Activated CD8-positive, alpha-beta memory T cell treated with anti-CD3 and anti-CD28 coated beads, Interleukin-2, amount 50 U/mL, for 1 hour (primary cell): ENCODE data around the gene MUC5AC.

Experiments used
- DNase-seq: peaks from one replicate; pipeline ENCODE4 v3.0.0-alpha.2; 2020; ENCODE audit errors: extremely low read depth

MUC5AC gene

GRCh38 chr11:1197431-1197885 is 39.7 kb downstream of the MUC5AC start:
- DNase-seq, result no peak

GRCh38 chr11:1197886-1198560 is 40.3 kb downstream of the MUC5AC start:
- DNase-seq, result no peak

GRCh38 chr11:1198561-1199240 is 40.9 kb downstream of the MUC5AC start:
- no peak for DNase-seq

- DNase-seq, result no peak
Measured at GRCh38 chr11:1199241-1199750, 41.5 kb downstream of the MUC5AC start.

- no peak for DNase-seq
Measured at GRCh38 chr11:1199751-1200610, 42.2 kb downstream of the MUC5AC start.

GRCh38 chr11:1200611-1201191 is 42.9 kb downstream of the MUC5AC start:
- no peak for DNase-seq

- DNase-seq, result no peak
Measured at GRCh38 chr11:1201395-1202153, 43.8 kb downstream of the MUC5AC start.

- DNase-seq, result no peak
Measured at GRCh38 chr11:1202154-1202775, 44.5 kb downstream of the MUC5AC start.

- no peak for DNase-seq
Measured at GRCh38 chr11:1202776-1203504, 45.2 kb downstream of the MUC5AC start.

- DNase-seq, result no peak
Measured at GRCh38 chr11:1203505-1204271, 45.9 kb downstream of the MUC5AC start.

GRCh38 chr11:1204381-1205101 is 46.8 kb downstream of the MUC5AC start:
- no peak for DNase-seq

- no peak for DNase-seq
Measured at GRCh38 chr11:1205121-1205986, 47.6 kb downstream of the MUC5AC start.

GRCh38 chr11:1205987-1206331 is 48.2 kb downstream of the MUC5AC start:
- no peak for DNase-seq

GRCh38 chr11:1206391-1207271 is 48.9 kb downstream of the MUC5AC start:
- DNase-seq, result no peak

- no peak for DNase-seq
Measured at GRCh38 chr11:1207401-1208143, 49.8 kb downstream of the MUC5AC start.

GRCh38 chr11:1208144-1208393 is 50.3 kb downstream of the MUC5AC start:
- no peak for DNase-seq
